HG02798 (cell line): Measurements from ENCODE around the gene MAGEA12.
"Not testable (repeated sequence)": the region's sequence is repeated elsewhere in the genome, so short reads cannot be mapped to it uniquely, and the experiment has no call there.

Experiments used
- ATAC-seq: cut with Tn5 transposase; IDR thresholded peaks from one replicate; pipeline ENCODE4 v1.9.1; 2021; ENCODE audit warnings: mild to moderate bottlenecking; ENCODE audit not compliant: unreplicated experiment, poor library complexity

MAGEA12 gene, protein sequence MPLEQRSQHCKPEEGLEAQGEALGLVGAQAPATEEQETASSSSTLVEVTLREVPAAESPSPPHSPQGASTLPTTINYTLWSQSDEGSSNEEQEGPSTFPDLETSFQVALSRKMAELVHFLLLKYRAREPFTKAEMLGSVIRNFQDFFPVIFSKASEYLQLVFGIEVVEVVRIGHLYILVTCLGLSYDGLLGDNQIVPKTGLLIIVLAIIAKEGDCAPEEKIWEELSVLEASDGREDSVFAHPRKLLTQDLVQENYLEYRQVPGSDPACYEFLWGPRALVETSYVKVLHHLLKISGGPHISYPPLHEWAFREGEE

DNA sequence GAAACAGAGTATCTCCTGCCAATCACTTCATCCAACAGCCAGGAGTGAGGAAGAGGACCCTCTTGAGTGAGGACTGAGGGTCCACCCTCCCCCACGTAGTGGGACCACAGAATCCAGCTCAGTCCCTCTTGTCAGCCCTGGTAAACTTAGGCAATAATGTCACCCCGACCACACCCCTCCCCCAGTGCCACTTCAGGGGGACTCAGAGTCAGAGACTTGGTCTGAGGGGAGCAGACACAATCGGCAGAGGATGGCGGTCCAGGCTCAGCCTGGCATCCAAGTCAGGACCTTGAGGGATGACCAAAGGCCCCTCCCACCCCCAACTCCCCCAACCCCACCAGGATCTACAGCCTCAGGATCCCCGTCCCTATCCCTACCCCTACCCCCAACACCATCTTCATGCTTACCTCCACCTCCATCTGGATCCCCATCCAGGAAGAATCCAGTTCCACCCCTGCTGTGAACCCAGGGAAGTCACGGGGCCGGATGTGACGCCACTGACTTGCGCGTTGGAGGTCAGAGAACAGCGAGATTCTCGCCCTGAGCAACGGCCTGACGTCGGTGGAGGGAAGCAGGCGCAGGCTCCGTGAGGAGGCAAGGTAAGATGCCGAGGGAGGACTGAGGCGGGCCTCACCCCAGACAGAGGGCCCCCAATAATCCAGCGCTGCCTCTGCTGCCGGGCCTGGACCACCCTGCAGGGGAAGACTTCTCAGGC, at the start of gene MAGEA12, which contains the start of gene CSAG1:
Gene MAGEA12 (plus strand): TSS at position 497 of the 715 bp plus-strand sequence. CDS start 2,405 bp downstream, outside the sequence.
Gene CSAG1 (minus strand): TSS at position 461 of the 715 bp plus-strand sequence. CDS start 1,261 bp downstream, outside the sequence.
- no peak for ATAC-seq

DNA sequence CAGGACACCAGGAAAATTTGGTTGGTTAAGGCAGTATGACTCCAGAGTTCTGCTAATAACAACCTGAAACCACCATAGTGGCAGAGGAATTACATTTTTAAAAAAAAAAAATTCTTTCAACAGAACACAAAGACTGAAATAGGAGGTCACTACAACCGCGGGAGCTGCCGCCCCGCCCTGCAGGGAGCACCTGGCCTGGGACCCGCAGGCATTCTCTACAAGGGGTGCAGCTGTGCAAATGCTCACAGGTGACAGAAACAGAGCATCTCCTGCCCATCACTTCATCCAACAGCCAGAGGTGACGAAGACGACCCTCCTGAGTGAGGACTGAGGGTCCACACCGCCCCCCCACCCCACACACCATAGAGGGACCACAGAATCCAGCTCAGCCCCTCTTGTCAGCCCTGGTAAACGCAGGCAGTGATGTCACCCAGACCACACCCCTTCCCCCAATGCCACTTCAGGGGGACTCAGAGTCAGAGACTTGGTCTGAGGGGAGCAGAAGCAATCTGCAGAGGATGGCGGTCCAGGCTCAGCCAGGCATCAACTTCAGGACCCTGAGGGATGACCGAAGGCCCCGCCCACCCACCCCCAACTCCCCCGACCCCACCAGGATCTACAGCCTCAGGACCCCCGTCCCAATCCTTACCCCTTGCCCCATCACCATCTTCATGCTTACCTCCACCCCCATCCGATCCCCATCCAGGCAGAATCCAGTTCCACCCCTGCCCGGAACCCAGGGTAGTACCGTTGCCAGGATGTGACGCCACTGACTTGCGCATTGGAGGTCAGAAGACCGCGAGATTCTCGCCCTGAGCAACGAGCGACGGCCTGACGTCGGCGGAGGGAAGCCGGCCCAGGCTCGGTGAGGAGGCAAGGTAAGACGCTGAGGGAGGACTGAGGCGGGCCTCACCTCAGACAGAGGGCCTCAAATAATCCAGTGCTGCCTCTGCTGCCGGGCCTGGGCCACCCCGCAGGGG, 35.3 kb upstream of the MAGEA12 start, which contains the start of gene MAGEA3:
Gene MAGEA3 (plus strand): TSS at position 843 of the 980 bp plus-strand sequence. CDS start 2,039 bp downstream, outside the sequence.
- not testable (repeated sequence) for ATAC-seq

DNA sequence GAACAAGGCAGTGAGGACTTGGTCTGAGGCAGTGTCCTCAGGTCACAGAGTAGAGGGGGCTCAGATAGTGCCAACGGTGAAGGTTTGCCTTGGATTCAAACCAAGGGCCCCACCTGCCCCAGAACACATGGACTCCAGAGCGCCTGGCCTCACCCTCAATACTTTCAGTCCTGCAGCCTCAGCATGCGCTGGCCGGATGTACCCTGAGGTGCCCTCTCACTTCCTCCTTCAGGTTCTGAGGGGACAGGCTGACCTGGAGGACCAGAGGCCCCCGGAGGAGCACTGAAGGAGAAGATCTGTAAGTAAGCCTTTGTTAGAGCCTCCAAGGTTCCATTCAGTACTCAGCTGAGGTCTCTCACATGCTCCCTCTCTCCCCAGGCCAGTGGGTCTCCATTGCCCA, 33.2 kb upstream of the MAGEA12 start:
- ATAC-seq = not testable (repeated sequence)

DNA sequence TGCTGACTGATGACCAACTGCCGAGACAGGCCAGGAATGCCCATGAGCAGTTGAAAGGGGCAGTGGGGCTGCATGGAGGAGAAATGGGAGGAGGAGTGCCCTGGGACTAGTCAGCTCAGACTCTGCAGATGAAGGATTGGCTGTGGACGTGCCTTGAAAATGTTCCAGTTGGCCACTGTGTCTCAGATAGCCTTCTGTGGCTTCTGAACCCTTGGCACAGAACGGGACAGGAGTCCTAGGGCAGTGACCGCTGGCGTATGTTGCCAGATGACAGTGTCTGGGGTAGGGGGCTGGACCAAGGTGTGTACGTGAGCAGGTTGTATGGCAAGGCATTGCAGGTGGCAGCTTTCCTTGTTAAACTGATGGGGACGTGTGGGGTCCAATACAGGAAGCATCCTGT, 27.1 kb upstream of the MAGEA12 start:
- ATAC-seq = not testable (repeated sequence)

DNA sequence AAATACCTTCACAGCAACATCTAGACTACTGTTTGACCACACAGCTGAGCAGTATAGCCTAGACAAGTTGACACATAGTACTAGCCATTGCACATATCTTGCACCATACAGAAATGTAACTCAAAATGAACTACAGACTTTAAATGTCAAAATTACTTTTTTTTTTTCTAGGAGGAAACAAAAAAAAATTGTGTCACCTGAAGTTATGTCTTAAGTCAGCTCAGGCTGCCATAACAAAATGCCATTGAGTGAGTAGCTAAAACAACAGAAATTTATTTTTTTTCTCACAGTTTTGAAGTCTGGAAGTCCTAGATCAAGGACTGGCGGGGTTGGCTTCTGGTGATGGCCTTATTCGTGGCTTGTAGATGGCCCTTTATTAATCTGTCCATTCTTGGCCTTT, 24.4 kb upstream of the MAGEA12 start, which contains the start of gene CSAG2:
Gene CSAG2 (minus strand): TSS at position 101 of the 400 bp plus-strand sequence. CDS start 161 bp downstream, outside the sequence.
- ATAC-seq = not testable (repeated sequence)

DNA sequence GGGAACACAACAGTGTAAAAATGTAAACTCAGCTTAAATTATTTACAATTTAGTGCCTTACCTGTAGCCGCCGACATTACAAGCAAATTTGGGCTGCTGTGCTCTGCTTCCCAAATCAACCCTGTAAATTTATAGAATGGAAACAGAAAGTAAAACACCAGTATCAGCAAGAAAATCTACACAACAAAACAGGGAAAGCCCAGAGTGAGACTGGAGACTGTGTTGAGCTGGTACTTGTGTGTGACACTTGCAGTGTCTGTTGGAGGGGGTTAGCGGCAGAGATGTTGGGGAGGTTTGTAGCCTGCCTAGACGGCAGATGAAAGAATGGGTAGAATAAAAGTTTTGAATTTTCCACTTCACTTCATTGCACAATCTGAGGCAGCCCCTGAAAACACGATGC, 20.4 kb upstream of the MAGEA12 start:
- ATAC-seq = not testable (repeated sequence)

DNA sequence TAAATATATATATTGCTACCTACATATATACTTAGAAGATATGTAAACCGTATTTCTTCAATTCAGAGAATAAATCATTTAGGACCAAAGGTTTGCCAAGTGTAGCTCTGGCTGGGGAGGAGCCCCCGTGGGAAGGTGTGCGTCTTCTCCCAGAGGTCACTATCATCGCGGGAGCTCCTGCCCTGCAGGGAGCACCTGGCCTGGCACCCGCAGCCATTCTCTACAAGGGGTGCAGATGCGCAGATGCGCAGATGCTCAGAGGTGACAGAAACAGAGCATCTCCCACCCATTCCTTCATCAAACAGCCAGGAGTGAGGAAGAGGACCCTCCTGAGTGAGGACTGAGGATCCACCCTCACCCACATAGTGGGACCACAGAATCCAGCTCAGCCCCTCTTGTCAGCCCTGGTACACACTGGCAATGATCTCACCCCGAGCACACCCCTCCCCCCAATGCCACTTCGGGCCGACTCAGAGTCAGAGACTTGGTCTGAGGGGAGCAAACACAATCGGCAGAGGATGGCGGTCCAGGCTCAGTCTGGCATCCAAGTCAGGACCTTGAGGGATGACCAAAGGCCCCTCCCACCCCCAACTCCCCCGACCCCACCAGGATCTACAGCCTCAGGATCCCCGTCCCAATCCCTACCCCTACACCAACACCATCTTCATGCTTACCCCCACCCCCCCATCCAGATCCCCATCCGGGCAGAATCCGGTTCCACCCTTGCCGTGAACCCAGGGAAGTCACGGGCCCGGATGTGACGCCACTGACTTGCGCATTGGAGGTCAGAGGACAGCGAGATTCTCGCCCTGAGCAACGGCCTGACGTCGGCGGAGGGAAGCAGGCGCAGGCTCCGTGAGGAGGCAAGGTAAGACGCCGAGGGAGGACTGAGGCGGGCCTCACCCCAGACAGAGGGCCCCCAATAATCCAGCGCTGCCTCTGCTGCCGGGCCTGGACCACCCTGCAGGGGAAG, 19.5 kb upstream of the MAGEA12 start, which contains the start of gene MAGEA2B:
Gene MAGEA2B (plus strand): TSS at position 814 of the 973 bp plus-strand sequence. CDS start 2,479 bp downstream, outside the sequence.
- not testable (repeated sequence) for ATAC-seq

DNA sequence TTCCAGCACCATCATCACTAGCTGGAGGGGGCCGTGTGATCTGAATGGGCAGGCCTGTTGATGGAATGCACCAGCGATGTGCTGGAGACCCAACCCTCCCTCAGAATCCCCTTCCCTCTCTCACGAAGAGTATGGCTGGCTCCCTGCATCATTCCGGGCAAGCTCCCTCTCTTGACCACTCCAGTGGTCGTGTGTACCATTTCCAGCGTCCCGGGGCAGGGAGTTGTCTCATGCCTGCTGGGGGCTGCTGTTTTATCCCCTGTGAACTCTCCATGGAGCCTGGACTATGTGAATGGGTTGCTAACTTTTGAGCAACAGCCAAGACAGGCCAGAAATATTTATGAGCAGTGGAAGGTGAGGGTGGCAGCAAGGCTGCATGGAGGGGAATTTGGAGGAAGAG, 8.1 kb upstream of the MAGEA12 start:
- ATAC-seq = no peak

DNA sequence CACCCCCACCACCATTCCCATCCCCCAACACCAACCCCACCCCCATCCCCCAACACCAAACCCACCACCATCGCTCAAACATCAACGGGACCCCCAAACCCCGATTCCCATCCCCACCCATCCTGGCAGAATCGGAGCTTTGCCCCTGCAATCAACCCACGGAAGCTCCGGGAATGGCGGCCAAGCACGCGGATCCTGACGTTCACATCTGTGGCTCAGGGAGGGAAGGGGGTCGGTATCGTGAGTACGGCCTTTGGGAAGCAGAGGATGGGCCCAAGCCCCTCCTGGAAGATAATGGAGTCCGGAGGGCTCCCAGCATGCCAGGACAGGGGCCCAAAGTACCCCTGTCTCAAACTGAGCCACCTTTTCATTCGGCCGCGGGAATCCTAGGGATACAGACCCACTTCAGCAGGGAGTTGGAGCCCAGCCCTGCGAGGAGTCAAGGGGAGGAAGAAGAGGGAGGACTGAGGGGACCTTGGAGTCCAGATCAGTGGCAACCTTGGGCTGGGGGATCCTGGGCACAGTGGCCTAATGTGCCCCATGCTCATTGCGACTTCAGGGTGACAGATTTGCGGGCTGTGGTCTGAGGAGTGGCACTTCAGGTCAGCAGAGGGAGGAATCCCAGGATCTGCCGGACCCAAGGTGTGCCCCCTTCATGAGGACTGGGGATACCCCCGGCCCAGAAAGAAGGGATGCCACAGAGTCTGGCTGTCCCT, 744 bp downstream of the MAGEA12 start:
- not testable (repeated sequence) for ATAC-seq

DNA sequence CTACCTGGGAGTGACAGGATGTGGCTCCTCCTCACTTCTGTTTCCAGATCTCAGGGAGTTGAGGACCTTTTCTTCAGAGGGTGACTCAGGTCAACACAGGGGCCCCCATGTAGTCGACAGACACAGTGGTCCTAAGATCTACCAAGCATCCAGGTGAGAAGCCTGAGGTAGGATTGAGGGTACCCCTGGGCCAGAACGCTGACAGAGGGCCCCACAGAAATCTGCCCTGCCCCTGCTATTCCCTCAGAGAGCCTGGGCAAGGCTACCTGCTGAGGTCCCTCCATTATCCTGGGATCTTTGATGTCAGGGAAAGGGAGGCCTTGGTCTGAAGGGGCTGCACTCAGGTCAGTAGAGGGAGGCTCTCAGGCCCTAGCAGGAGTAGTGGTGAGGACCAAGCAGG, 1.5 kb downstream of the MAGEA12 start:
- ATAC-seq = no peak

DNA sequence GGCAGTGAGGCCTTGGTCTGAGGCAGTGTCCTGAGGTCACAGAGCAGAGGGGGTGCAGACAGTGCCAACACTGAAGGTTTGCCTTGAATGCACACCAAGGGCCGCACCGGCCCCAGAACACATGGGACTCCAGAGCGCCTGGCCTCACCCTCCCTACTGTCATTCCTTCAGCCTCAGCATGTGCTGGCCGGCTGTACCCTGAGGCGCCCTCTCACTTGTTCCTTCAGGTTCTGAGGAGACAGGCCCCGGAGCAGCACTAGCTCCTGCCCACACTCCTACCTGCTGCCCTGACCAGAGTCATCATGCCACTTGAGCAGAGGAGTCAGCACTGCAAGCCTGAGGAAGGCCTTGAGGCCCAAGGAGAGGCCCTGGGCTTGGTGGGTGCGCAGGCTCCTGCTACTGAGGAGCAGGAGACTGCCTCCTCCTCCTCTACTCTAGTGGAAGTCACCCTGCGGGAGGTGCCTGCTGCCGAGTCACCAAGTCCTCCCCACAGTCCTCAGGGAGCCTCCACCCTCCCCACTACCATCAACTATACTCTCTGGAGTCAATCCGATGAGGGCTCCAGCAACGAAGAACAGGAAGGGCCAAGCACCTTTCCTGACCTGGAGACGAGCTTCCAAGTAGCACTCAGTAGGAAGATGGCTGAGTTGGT, 2.4 kb downstream of the MAGEA12 start:
- ATAC-seq = no peak

DNA sequence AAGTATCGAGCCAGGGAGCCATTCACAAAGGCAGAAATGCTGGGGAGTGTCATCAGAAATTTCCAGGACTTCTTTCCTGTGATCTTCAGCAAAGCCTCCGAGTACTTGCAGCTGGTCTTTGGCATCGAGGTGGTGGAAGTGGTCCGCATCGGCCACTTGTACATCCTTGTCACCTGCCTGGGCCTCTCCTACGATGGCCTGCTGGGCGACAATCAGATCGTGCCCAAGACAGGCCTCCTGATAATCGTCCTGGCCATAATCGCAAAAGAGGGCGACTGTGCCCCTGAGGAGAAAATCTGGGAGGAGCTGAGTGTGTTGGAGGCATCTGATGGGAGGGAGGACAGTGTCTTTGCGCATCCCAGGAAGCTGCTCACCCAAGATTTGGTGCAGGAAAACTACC, 3.0 kb downstream of the MAGEA12 start:
- ATAC-seq = not testable (repeated sequence)

DNA sequence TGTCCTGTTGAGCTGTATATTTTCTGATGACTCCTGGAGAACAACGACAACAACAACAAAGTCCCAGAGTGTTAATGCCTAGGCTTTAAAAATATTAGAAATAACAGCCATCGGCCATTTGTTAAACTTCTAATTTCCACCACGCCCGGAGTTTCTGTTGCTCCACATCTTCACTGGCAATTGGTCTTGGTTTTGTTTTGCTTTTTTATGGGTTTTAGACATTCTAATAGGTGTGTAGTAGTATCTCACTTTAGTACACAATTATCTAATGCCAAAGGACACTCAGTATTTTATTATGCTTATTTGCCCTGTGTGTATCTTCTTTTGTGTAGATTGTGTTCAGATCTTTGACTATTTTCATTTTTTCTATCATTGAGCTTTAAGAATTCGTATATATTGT, 5.0 kb downstream of the MAGEA12 start:
- ATAC-seq = no peak

DNA sequence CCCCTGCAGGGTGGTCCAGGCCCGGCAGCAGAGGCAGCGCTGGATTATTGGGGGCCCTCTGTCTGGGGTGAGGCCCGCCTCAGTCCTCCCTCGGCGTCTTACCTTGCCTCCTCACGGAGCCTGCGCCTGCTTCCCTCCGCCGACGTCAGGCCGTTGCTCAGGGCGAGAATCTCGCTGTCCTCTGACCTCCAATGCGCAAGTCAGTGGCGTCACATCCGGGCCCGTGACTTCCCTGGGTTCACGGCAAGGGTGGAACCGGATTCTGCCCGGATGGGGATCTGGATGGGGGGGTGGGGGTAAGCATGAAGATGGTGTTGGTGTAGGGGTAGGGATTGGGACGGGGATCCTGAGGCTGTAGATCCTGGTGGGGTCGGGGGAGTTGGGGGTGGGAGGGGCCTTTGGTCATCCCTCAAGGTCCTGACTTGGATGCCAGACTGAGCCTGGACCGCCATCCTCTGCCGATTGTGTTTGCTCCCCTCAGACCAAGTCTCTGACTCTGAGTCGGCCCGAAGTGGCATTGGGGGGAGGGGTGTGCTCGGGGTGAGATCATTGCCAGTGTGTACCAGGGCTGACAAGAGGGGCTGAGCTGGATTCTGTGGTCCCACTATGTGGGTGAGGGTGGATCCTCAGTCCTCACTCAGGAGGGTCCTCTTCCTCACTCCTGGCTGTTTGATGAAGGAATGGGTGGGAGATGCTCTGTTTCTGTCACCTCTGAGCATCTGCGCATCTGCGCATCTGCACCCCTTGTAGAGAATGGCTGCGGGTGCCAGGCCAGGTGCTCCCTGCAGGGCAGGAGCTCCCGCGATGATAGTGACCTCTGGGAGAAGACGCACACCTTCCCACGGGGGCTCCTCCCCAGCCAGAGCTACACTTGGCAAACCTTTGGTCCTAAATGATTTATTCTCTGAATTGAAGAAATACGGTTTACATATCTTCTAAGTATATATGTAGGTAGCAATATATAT, 20.4 kb downstream of the MAGEA12 start, which contains the start of gene MAGEA2:
Gene MAGEA2 (minus strand): TSS at position 157 of the 965 bp plus-strand sequence. CDS start 2,479 bp downstream, outside the sequence.
- ATAC-seq = not testable (repeated sequence)

DNA sequence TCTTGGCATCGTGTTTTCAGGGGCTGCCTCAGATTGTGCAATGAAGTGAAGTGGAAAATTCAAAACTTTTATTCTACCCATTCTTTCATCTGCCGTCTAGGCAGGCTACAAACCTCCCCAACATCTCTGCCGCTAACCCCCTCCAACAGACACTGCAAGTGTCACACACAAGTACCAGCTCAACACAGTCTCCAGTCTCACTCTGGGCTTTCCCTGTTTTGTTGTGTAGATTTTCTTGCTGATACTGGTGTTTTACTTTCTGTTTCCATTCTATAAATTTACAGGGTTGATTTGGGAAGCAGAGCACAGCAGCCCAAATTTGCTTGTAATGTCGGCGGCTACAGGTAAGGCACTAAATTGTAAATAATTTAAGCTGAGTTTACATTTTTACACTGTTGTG, 21.3 kb downstream of the MAGEA12 start:
- not testable (repeated sequence) for ATAC-seq

DNA sequence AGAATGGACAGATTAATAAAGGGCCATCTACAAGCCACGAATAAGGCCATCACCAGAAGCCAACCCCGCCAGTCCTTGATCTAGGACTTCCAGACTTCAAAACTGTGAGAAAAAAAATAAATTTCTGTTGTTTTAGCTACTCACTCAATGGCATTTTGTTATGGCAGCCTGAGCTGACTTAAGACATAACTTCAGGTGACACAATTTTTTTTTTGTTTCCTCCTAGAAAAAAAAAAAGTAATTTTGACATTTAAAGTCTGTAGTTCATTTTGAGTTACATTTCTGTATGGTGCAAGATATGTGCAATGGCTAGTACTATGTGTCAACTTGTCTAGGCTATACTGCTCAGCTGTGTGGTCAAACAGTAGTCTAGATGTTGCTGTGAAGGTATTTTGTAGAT, 25.4 kb downstream of the MAGEA12 start, which contains the start of gene CSAG3:
Gene CSAG3 (plus strand): TSS at position 301 of the 400 bp plus-strand sequence.
- not testable (repeated sequence) for ATAC-seq
